ENCODE measurements around the gene SMYD2. TPM values are rescaled to one million over a fixed set of nuclear protein-coding genes. Genes with fewer than 3 reads are reported as not detected.

Gene SMYD2
- total RNA-seq, 1 donor from 2014 or later = 18.2 TPM

GRCh38 chr1:214261206-214262123 is 19.5 kb upstream of the SMYD2 start:
- intact Hi-C loops (cut with DNase I) = loop anchor here (5.0 kb wide), 1 partner anchor 71 kb away; no protein-coding TSS in a partner anchor
- Histone ChIP-seq H3K9me3 (no peaks in the 10 kb centered on the region), H3K27me3 (no peaks in the 10 kb centered on the region), H3K4me3 (no peak overlapping the region), H3K27ac (no peak overlapping the region), H3K4me1 (peaks cover 6% of the 10 kb centered on the region), H3K36me3 (no peaks in the 10 kb centered on the region)
- TF ChIP-seq POLR2AphosphoS5 (IDR thresholded peaks at IDR 0.05; ENCODE audit: insufficient read depth in 1 of 2, low read depth in 1 of 2) (peak in 1 of 2 donors; percentile 32), CTCF (IDR thresholded peaks at IDR 0.05) (peak; percentile 82 to 96 (median 85)), POLR2A (IDR thresholded peaks at IDR 0.05) (no peak)
- DNase-seq (ENCODE audit: extremely low spot score in 2 of 2) = no peak

- intact Hi-C loops (cut with DNase I) = loop anchor here (5.0 kb wide), 1 partner anchor 68 kb away; no protein-coding TSS in a partner anchor
Observed at GRCh38 chr1:214264196-214264595, 16.8 kb upstream of the SMYD2 start.

GRCh38 chr1:214264976-214265375 is 16.0 kb upstream of the SMYD2 start:
- Histone ChIP-seq H3K4me3 (no peak overlapping the region), H3K4me1 (peaks cover 6% of the 10 kb centered on the region), H3K27me3 (no peaks in the 10 kb centered on the region), H3K9me3 (no peaks in the 10 kb centered on the region), H3K27ac (no peak overlapping the region), H3K36me3 (no peaks in the 10 kb centered on the region)
- intact Hi-C loops (cut with DNase I) = loop anchor here (5.0 kb wide), 1 partner anchor 67 kb away; no protein-coding TSS in a partner anchor
- TF ChIP-seq CTCF (IDR thresholded peaks at IDR 0.05) (no peak), POLR2A (IDR thresholded peaks at IDR 0.05) (no peak), POLR2AphosphoS5 (IDR thresholded peaks at IDR 0.05; ENCODE audit: insufficient read depth in 1 of 2, low read depth in 1 of 2) (no peak)
- DNase-seq (ENCODE audit: extremely low spot score in 2 of 2) = no peak

More at GRCh38 chr1:214264196-214264595, 16.8 kb upstream of the SMYD2 start:
- H3K4me1 ChIP-seq = peaks cover 6% of the 10 kb centered on the region
- DNase-seq (ENCODE audit: extremely low spot score in 2 of 2) = no peak
- H3K36me3 ChIP-seq = no peaks in the 10 kb centered on the region
- TF ChIP-seq POLR2AphosphoS5 (IDR thresholded peaks at IDR 0.05; ENCODE audit: insufficient read depth in 1 of 2, low read depth in 1 of 2) = no peak
- TF ChIP-seq CTCF (IDR thresholded peaks at IDR 0.05) = no peak
- no peak for TF ChIP-seq POLR2A (IDR thresholded peaks at IDR 0.05)
- H3K27me3 ChIP-seq = no peaks in the 10 kb centered on the region
- H3K4me3 ChIP-seq = no peak overlapping the region
- H3K9me3 ChIP-seq = no peaks in the 10 kb centered on the region
- H3K27ac ChIP-seq = no peak overlapping the region

- intact Hi-C loops (cut with DNase I) = no loop called here
- TF ChIP-seq POLR2AphosphoS5 (IDR thresholded peaks at IDR 0.05; ENCODE audit: insufficient read depth in 1 of 2, low read depth in 1 of 2) (no peak), CTCF (IDR thresholded peaks at IDR 0.05) (no peak), POLR2A (IDR thresholded peaks at IDR 0.05) (no peak)
- no peaks in the 10 kb centered on the region for H3K36me3 ChIP-seq
- no peaks in the 10 kb centered on the region for H3K9me3 ChIP-seq
- DNase-seq (ENCODE audit: extremely low spot score in 2 of 2) = no peak
- no peak overlapping the region for H3K4me3 ChIP-seq
- no peaks in the 10 kb centered on the region for H3K27me3 ChIP-seq
- no peaks in the 10 kb centered on the region for H3K4me1 ChIP-seq
- H3K27ac ChIP-seq = no peak overlapping the region
Observed at GRCh38 chr1:214270097-214270650, 10.8 kb upstream of the SMYD2 start.
